ENCODE measurements around the gene STX3.
"Not testable (repeated sequence)": the region's sequence is repeated elsewhere in the genome, so short reads cannot be mapped to it uniquely, and the experiment has no call there.

STX3 gene

GRCh38 chr11:59842316-59842715, 87.1 kb downstream of the STX3 start:
- DNase-seq (ENCODE audit: low spot score): no peak

- DNase-seq (ENCODE audit: low spot score): no peak
These were observed 90.2 kb downstream of the STX3 start, which contains the start of gene CBLIF for GRCh38 chr11:59845399-59845798. Gene CBLIF, minus strand, starts transcription at chr11:59845499. Its CDS starts 46 bp downstream, at chr11:59845453.

GRCh38 chr11:59846556-59846955, 91.4 kb downstream of the STX3 start:
- no peak for DNase-seq (ENCODE audit: low spot score)

GRCh38 chr11:59847626-59848025, 92.5 kb downstream of the STX3 start:
- DNase-seq (ENCODE audit: low spot score): no peak

- DNase-seq (ENCODE audit: low spot score): not testable (repeated sequence)
These were observed 93.3 kb downstream of the STX3 start for GRCh38 chr11:59848439-59848838.

- no peak for DNase-seq (ENCODE audit: low spot score)
These were observed 94.0 kb downstream of the STX3 start for GRCh38 chr11:59849129-59849528.

GRCh38 chr11:59849551-59849950, 94.4 kb downstream of the STX3 start:
- not testable (repeated sequence) for DNase-seq (ENCODE audit: low spot score)

- not testable (repeated sequence) for DNase-seq (ENCODE audit: low spot score)
These were observed 96.2 kb downstream of the STX3 start for GRCh38 chr11:59851416-59851815.

GRCh38 chr11:59854871-59855270, 99.7 kb downstream of the STX3 start:
- no peak for DNase-seq (ENCODE audit: low spot score)
